Keratinocyte (primary cell): ENCODE data around the gene EXOC6B. TPM values are rescaled to one million over a fixed set of nuclear protein-coding genes. Genes with fewer than 3 reads are reported as not detected.

Experiments
- DNase-seq: peaks from one replicate; pipeline ENCODE4 v3.0.0-alpha.2; 2011; ENCODE audit warnings: low read depth, missing footprints, low spot score
- FAIRE-seq: peaks from 2 replicates; lab custom pipeline; 2011; peaks lifted over from hg19 to GRCh38; lab: Jason Lieb, UNC
- H2AFZ ChIP-seq: 2 replicates; pipeline ENCODE4 v1.6.0; 2012; ENCODE audit warnings: low read length, control low read depth, inconsistent platforms; ENCODE audit not compliant: control insufficient read depth
- H3K27ac ChIP-seq: 2 replicates; pipeline ENCODE4 v1.5.1; 2011; ENCODE audit warnings: low read length; ENCODE audit not compliant: control insufficient read depth, insufficient read depth
- H3K27me3 ChIP-seq: 3 replicates; pipeline ENCODE4 v1.6.0; 2011; ENCODE audit warnings: low read length; ENCODE audit not compliant: control insufficient read depth, insufficient read depth; ENCODE audit errors: extremely low read depth
- H3K36me3 ChIP-seq, 2 experiments: 2 replicates in 1 of 2; 3 replicates in 1 of 2; pipeline ENCODE4 v1.5.1; 2011; ENCODE audit warnings: low read length in 2 of 2, mild to moderate bottlenecking in 1 of 2; ENCODE audit not compliant: control insufficient read depth in 2 of 2, insufficient read depth in 2 of 2; ENCODE audit errors: extremely low read depth in 1 of 2
- H3K4me1 ChIP-seq: 3 replicates; pipeline ENCODE4 v1.5.1; 2011; ENCODE audit warnings: low read length; ENCODE audit not compliant: control insufficient read depth, insufficient read depth; ENCODE audit errors: extremely low read depth
- H3K4me2 ChIP-seq: 3 replicates; pipeline ENCODE4 v1.6.0; 2011; ENCODE audit warnings: low read depth, low read length; ENCODE audit not compliant: control insufficient read depth, insufficient read depth; ENCODE audit errors: extremely low read depth
- H3K4me3 ChIP-seq, 3 experiments: fragments of 200-600 bp in 1 of 3; sonication (generic) in 1 of 3; 2 replicates in 2 of 3; 3 replicates in 1 of 3; pipeline ENCODE4 v1.5.1; 2011 to 2016; ENCODE audit warnings: low read length in 3 of 3, mild to moderate bottlenecking in 3 of 3, control low read depth in 2 of 3, inconsistent platforms in 1 of 3, low read depth in 1 of 3, mixed read lengths in 1 of 3, mixed run types in 1 of 3, moderate library complexity in 1 of 3; ENCODE audit not compliant: control insufficient read depth in 2 of 3, insufficient read depth in 2 of 3; ENCODE audit errors: extremely low read depth in 1 of 3
- H3K79me2 ChIP-seq: 2 replicates; pipeline ENCODE4 v1.6.0; 2012; ENCODE audit warnings: low read length; ENCODE audit not compliant: control insufficient read depth, insufficient read depth
- H3K9ac ChIP-seq: 3 replicates; pipeline ENCODE4 v1.6.0; 2011; ENCODE audit warnings: low read length; ENCODE audit not compliant: control insufficient read depth, insufficient read depth; ENCODE audit errors: extremely low read depth
- H3K9me1 ChIP-seq: 3 replicates; pipeline ENCODE4 v1.6.0; 2011; ENCODE audit warnings: low read length; ENCODE audit not compliant: control insufficient read depth, insufficient read depth; ENCODE audit errors: extremely low read depth
- H3K9me3 ChIP-seq: 2 replicates; pipeline ENCODE4 v1.5.1; 2012; ENCODE audit warnings: low read depth, low read length; ENCODE audit not compliant: control insufficient read depth
- H4K20me1 ChIP-seq: 3 replicates; pipeline ENCODE4 v1.6.0; 2011; ENCODE audit warnings: low read length; ENCODE audit not compliant: control insufficient read depth, insufficient read depth; ENCODE audit errors: extremely low read depth
- CTCF ChIP-seq, 3 experiments: IDR thresholded peaks in 1 of 3; conservative IDR thresholded peaks in 1 of 3; optimal IDR thresholded peaks in 1 of 3; 2 replicates in 2 of 3; 3 replicates in 1 of 3; pipeline versions ENCODE3 to v1.5.1; 2011; ENCODE audit warnings: low read length in 3 of 3, mild to moderate bottlenecking in 3 of 3, moderate library complexity in 2 of 3, control low read depth in 1 of 3, inconsistent platforms in 1 of 3; ENCODE audit not compliant: insufficient read depth in 2 of 3; ENCODE audit errors: extremely low read depth in 1 of 3
- EZH2 ChIP-seq: IDR thresholded peaks from one replicate; pipeline ENCODE4 v1.6.1; 2012; ENCODE audit warnings: inconsistent platforms, mild to moderate bottlenecking, low read length, moderate library complexity
- dilution Hi-C: fragments of 300-500 bp; cut with MboI; formaldehyde crosslinking; loops from one replicate; pipeline ENCODE4 v1.7.0; 2020; ENCODE audit warnings: low sequenced_read_pairs; ENCODE audit not compliant: extremely low pct_ligation_motif_present
- polyA plus RNA-seq, 5 experiments: library from polyadenylated mRNA; depleted of rRNA in 3 of 5; stranded (reverse) in 3 of 5; stranded (forward) in 1 of 5; unstranded in 1 of 5; fragments of >200 nt; gene quantifications; 1 replicate in 1 of 5; 2 replicates in 3 of 5; 3 replicates in 1 of 5; pipeline versions ENCODE4 v1.2.1 to v1.2.3, GENCODE V29; 2011 to 2012; ENCODE audit warnings: missing spikeins in 2 of 5, low read depth in 1 of 5, low replicate concordance in 1 of 5

Gene EXOC6B
- polyA plus RNA-seq, 1 donor (not counting 4 experiments of a cell fraction or from before 2014, with no cell fraction given), result 37.3 TPM

GRCh38 chr2:72136933-72137497, 688.8 kb downstream of the EXOC6B start:
- dilution Hi-C loops, result no loop called here
- H3K4me3 ChIP-seq, result no peak overlapping the region
- FAIRE-seq (no peak), DNase-seq (no peak)
- H3K27ac ChIP-seq, result no peak overlapping the region
- H3K9me3 ChIP-seq, result no peaks in the 10 kb centered on the region
- H3K9ac ChIP-seq, result no peak overlapping the region
- no peaks in the 10 kb centered on the region for H3K36me3 ChIP-seq
- H3K9me1 ChIP-seq, result no peaks in the 10 kb centered on the region
- H3K79me2 ChIP-seq, result no peaks in the 10 kb centered on the region
- H2AFZ ChIP-seq, result no peak overlapping the region
- H3K27me3 ChIP-seq, result no peaks in the 10 kb centered on the region
- H3K4me1 ChIP-seq, result no peaks in the 10 kb centered on the region
- TF ChIP-seq CTCF (optimal IDR thresholded peaks at IDR 0.05 in 1 of 3, IDR thresholded peaks at IDR 0.05 in 1 of 3, conservative IDR thresholded peaks at IDR 0.05 in 1 of 3; ENCODE audit: extremely low read depth in 1 of 3, insufficient read depth in 2 of 3, low read length in 3 of 3) (no peak), EZH2 (no peak)
- H4K20me1 ChIP-seq, result no peaks in the 10 kb centered on the region
- no peak overlapping the region for H3K4me2 ChIP-seq

- DNase-seq (no peak), FAIRE-seq (no peak)
- Histone ChIP-seq H3K9ac (no peak overlapping the region), H3K4me3 (no peak overlapping the region), H3K9me1 (no peaks in the 10 kb centered on the region), H3K27me3 (no peaks in the 10 kb centered on the region), H2AFZ (no peak overlapping the region), H3K36me3 (no peaks in the 10 kb centered on the region), H3K4me2 (no peak overlapping the region), H3K27ac (no peak overlapping the region), H4K20me1 (no peaks in the 10 kb centered on the region), H3K79me2 (no peaks in the 10 kb centered on the region), H3K4me1 (no peaks in the 10 kb centered on the region), H3K9me3 (no peaks in the 10 kb centered on the region)
- dilution Hi-C loops, result no loop called here
- no peak for TF ChIP-seq CTCF (optimal IDR thresholded peaks at IDR 0.05 in 1 of 3, IDR thresholded peaks at IDR 0.05 in 1 of 3, conservative IDR thresholded peaks at IDR 0.05 in 1 of 3; ENCODE audit: extremely low read depth in 1 of 3, insufficient read depth in 2 of 3, low read length in 3 of 3)
- no peak for TF ChIP-seq EZH2
These were observed 689.5 kb downstream of the EXOC6B start for GRCh38 chr2:72136331-72136730.
